AG09319 (cell line): ENCODE results near the gene BSCL2.
A peak's percentile ranks its signal among the peaks of the same experiment; 100 is the strongest.
"Not testable (repeated sequence)": the region's sequence is repeated elsewhere in the genome, so short reads cannot be mapped to it uniquely, and the experiment has no call there.

ENCODE experiments used
- DNase-seq: peaks from one replicate; pipeline ENCODE4 v3.0.0-alpha.2; 2010; ENCODE audit warnings: low read depth; ENCODE audit errors: extremely low read depth
- CTCF ChIP-seq: IDR thresholded peaks from 2 replicates; pipeline ENCODE4 v1.5.1; 2011; ENCODE audit warnings: low read depth, mild to moderate bottlenecking, inconsistent platforms, low read length, moderate library complexity

The BSCL2 gene

DNA sequence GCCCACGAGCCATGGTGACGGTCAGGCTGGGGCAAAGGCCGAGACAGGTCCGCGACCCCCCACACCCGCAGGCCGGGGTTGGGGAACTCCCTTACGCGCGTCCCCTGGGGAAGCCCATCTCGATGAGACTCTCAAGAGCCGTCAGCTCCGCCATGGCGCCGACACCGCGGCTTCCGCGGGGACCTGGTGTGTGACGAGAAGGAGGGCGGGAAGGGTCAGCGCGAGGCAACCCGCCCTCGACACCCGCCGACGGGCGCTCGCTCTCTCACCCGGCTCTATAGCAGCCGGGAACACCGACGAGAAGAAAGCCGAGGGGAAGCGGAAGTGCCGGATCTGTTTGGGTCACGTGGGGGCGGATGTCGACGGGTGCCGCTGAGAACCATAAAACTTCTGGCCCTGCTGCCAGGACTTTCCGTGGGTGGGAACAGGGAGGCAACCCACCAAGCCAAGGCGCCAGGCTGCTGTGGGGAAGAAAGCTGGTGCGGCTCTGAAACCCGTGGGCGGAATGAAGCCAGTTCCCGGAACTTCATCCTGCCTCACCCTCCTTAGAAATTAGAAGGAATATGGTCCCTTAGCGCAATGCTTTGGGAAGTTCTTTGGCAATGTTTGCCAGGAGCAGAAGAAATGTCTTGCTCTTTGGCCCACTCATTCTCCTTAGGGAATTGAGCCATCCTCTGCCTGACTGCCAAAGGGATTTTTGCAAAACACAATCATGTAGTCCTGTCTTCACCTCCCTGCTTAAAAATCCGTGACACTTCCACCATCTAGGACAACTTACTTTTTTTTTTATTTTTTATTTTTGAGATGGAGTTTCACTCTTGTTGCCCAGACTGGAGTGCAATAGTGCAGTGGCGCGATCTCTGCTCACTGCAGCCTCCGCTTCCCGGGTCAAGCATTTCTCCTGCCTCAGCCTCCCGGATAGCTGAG lies 28.2 kb downstream of the BSCL2 start, which contains the start of gene UBXN1:
Gene UBXN1, minus strand, starts transcription at position 304 of the 927 bp plus-strand sequence. Its CDS starts 150 bp downstream, at position 154.
- DNase-seq, result peak; percentile 73
- TF ChIP-seq CTCF, result no peak

DNA sequence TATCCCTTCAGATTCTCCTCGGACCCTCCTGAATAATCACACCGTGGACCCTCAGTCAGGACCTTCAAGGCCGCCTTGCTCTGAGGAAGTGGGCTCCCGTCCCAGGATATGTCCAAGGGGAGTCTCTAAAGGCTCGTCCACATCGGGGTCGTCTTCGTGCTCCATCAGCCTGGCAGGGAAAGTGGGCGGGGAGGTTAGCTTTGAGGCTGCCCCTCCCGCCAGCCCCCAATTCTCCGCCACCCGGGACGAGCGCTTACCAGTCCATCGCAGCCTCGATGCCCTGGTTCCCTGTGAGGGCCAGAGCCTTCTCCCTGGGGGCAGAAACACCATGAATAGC lies 28.8 kb downstream of the BSCL2 start:
- no peak for TF ChIP-seq CTCF
- DNase-seq, result no peak

- DNase-seq, result no peak
- TF ChIP-seq CTCF, result no peak
Observed at GRCh38 chr11:62677714-62678113, 29.5 kb downstream of the BSCL2 start.

- TF ChIP-seq CTCF, result no peak
- no peak for DNase-seq
Observed at GRCh38 chr11:62677156-62677555, 30.1 kb downstream of the BSCL2 start.

DNA sequence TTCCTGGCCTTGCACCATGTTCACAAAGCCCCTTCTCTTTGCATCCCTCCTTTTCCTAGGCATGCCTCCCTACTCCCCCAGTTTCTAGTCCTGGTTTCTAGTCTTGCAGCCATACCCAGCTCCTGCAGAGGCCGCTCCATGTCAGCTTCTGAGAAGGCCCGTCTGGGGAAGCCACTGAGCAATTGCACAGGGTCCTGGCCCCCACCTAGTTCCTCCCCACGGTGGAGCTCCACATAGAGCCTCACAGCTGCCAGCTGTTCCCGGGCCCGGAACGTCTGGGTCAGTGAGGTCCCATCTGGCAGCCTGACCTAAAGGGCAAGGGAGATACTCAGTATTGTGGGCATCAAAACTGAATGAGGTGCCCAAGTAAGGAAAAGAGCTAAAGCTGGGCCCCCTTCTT lies 30.5 kb downstream of the BSCL2 start:
- no peak for TF ChIP-seq CTCF

DNA sequence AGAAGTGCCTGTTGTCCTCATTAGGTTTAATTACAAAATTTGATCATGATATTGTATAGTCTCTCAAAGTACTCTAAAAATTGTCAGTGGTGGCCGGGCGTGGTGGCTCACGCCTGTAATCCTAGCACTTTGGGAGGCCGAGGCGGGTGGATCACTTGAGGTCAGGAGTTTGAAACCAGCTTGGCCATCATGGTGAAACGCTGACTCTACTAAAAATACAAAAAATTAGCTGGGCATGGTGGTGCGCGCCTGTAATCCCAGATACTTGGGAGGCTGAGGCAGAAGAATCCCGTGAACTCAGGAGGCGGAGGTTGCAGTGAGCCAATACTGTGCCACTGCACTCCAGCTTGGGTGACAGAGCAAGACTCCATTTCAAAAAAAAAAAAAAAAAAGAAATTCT lies 31.8 kb downstream of the BSCL2 start:
- DNase-seq, result not testable (repeated sequence)

More for the DNA sequence above, 30.5 kb downstream of the BSCL2 start:
- DNase-seq, result no peak

DNA sequence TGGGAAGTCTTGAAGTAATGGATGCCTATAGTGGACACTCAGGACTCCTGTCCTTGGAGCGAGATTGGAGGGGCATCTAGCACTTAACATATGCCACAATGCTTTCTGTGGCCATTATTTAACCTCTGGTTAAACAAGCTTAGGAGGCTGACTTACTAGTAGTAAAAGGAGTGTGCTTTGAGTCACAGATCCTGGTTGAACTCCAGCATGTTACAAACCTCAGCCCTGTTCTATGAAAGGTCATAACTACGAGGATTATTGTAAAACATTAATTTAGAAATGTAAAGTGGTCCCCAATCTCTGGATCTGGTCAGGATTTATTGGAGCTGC lies 34.1 kb downstream of the BSCL2 start:
- no peak for TF ChIP-seq CTCF
- DNase-seq, result no peak
